SK-N-MC (cell line): ENCODE data around the gene PRKG1.

Experiments used
- EZH2 ChIP-seq: fragments of 200-600 bp; sonication (generic); IDR thresholded peaks from one replicate; pipeline ENCODE4 v1.6.1; 2017; ENCODE audit warnings: antibody characterized with exemption
- POLR2AphosphoS5 ChIP-seq: IDR thresholded peaks from 2 replicates; pipeline ENCODE4 v1.6.1; 2012; ENCODE audit warnings: mild to moderate bottlenecking, low read depth, low read length, borderline replicate concordance

- TF ChIP-seq EZH2 (no peak), POLR2AphosphoS5 (no peak)
These were observed 73.5 kb downstream of the PRKG1 start for GRCh38 chr10:51147644-51148399.
